NCI-H526 treated with DMSO at 0.1 percent for 48 hours (cell line): ENCODE data around the gene THUMPD3.

Experiments
- DNase-seq: peaks from one replicate; lab custom pipeline; 2025; lab: John Stamatoyannopoulos, UW

THUMPD3 gene, protein sequence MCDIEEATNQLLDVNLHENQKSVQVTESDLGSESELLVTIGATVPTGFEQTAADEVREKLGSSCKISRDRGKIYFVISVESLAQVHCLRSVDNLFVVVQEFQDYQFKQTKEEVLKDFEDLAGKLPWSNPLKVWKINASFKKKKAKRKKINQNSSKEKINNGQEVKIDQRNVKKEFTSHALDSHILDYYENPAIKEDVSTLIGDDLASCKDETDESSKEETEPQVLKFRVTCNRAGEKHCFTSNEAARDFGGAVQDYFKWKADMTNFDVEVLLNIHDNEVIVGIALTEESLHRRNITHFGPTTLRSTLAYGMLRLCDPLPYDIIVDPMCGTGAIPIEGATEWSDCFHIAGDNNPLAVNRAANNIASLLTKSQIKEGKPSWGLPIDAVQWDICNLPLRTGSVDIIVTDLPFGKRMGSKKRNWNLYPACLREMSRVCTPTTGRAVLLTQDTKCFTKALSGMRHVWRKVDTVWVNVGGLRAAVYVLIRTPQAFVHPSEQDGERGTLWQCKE

DNA sequence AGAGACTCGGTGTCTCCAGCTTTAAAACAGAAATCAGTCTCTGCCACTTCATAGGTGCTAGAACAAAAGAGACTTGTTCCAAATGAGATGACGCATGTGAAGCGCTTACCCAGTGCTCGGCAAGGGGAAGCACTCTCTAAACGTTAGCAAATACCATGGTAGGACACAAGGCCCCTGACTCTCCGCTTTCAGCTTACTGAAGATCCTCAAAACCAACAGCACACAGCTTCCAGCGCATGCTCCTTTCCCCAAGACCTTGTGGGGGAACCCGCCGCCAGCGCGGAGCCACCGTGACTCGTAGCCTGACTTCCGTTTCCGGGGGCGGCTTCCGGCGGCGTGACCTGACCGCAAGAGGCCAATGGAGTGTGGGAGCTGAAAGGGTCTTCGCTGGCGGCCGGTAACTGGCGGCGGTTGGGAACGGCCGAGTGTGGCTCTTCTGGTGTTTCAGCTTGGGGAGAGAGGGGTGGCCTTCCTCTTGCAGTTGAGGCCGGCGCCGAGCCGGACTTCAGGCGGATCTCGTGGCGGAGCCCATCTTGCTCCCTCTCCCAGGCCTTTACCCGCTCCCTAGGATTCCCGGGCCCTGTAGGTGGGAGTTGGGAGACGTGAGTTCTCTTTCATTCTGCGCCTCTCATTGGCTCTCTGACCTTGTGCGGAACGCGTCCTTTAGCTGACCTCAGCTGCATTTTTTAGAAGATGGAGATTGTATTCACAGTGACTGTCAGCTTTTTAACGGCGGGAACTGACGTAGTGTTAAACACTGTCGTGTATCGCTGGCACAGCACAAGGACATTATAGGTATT, at the start of gene THUMPD3:
Gene THUMPD3, plus strand, starts transcription at position 324 of the 800 bp plus-strand sequence. CDS start 2,015 bp downstream, outside the sequence.
- peak; percentile 74 for DNase-seq

GRCh38 chr3:9314796-9315195, 48.1 kb upstream of the THUMPD3 start:
- DNase-seq: no peak

DNA sequence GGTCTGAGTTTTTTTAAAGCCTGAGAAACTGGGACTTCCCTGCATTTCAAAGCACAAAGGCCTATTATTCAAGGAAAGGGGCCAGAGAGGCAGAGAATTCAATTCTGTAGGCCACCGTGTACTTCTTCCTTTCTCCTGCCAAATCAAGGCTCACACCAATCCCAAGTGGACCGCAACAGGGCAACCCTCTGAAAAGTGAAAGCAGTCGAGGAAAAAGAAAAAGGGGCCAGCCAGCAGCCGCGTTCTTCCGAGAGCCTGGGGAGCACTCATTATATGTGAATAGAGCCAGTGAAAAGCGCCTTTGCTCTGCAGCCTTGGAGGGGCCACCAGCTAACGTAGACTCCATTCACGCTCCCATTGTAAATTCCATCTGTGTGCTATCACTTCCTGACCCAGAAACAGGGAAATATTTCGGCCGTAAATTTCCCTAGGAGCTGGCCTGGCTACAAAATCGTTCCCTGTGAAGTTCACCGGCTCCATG, 45.9 kb upstream of the THUMPD3 start:
- no peak for DNase-seq

GRCh38 chr3:9322780-9323179, 40.1 kb upstream of the THUMPD3 start:
- no peak for DNase-seq

DNA sequence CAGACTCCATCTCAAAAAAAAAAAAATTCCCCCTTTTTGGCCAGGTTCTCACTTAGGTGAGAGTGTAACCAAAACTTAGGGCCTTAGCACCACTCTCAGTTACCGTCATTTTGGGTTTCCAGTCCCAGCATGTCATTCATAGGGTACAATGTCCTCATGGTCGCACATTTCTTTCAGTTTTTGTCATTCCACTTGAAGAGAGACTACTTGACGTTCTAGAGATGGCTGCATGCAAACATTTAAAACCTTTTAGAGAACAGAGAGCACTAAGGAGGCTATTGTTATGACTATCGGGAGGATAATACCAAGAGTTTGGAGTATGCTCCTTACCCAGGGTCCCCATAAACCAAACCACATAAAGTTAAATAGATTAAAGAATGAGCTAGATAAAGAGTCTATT, 37.9 kb upstream of the THUMPD3 start:
- no peak for DNase-seq

DNA sequence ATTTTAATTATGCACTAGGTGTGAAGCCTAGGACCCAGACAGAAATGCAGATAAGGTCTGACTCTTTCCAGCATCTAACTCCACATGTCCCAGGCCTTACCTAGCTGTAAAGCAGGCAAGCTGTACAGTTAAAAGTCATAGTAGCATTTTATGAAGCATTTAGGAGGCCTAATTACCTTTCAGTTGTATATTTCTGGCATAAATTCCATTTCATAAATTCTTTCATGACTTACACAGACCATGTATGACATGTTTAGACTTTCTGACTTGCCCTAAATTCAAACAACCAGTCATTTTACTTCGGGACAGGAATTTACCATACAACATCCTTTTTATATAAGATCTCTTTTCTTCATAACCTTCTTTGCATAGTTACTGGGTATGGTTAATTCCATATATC, 35.3 kb upstream of the THUMPD3 start:
- DNase-seq: no peak

DNA sequence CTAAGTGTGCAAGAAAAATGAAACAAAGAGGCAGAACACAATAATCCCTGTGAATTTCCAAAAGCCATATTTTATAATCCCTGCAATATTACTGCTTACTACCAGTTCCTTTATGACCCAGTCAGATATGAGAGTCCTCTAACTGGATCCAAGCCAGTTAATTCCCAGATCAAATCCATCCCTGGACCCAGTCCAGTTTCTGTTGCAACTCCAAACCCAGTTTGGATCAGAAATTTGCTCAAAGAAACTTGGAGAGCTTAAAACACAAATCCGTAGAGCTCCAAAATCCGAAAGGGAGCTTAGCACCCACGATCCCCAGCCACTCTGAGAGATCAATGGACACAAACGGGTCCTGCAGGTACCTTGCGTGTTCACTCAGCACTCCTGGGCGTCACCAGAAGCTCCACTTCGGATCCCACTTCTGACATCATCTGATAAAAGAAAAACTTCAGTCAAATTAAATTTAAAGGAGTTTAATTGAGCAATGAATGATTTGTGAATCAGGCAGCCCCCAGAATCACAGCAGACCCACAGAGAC, 32.6 kb upstream of the THUMPD3 start:
- no peak for DNase-seq

GRCh38 chr3:9331171-9331570, 31.7 kb upstream of the THUMPD3 start:
- DNase-seq: no peak

DNA sequence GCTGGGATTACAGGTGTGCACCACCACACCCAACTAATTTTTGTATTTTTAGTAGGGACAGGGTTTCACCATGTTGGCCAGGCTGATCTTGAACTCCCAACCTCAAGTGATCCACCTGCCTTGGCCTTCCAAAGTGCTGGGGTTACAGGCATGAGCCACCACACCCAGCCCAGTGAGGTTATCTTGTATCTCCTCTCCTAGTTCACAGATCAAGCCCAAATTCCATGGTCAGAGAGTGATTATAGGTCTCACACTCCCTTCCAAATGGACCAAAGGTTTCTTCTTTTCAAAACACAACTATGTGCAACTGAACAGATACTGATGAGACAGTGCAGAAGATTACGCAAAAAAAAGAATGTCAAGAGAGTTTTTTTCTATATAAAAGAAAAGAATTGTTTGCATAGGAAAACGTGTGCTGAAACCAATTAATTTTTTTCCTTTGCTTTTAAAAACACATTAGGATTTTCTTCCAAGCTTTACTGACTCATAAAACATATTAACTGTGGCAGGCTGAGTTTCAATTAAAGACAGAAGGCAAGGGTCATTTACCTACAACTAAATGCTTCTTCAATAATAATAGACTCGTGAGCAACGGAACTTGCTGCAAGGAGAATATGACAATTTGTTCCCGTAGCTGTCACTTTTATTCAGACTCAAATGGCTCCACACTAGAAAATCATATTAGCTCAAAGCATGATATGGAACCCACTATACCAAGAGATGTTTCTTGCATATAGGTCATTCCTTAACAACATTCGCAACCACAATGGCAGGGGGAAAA, 30.4 kb upstream of the THUMPD3 start:
- no peak for DNase-seq

DNA sequence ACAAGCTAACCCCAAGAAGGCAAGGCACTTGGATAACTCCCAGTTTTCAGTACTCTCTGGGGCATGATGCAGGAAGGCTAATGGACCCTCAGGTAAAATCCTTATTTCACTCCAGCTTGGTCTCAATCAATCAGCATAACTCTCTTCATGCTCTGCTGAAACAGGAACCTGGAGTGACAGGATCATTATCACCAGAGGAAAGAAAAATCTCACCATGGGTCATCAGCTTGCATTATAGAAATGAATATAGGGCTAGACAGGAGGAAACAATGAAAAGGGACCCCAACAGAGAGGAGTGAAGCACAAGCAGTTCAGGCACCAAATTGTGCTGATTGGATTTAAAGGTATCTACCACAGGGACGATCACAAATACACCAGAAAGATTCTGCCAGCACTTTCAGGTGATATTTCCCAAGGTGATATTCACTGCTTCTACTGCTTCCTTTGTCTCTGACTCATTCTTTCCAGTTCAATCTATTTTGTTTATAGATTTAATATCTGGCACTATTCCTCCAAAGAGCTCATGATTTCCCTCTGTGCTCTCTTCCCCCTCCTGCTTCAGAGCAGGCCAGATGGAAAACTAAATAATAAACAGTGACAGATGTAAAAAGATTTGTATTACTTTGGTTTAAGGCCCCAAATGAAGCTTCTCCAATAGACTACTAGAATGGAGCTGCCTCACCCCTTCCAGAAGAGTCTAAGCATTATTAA, 22.9 kb upstream of the THUMPD3 start:
- no peak for DNase-seq

DNA sequence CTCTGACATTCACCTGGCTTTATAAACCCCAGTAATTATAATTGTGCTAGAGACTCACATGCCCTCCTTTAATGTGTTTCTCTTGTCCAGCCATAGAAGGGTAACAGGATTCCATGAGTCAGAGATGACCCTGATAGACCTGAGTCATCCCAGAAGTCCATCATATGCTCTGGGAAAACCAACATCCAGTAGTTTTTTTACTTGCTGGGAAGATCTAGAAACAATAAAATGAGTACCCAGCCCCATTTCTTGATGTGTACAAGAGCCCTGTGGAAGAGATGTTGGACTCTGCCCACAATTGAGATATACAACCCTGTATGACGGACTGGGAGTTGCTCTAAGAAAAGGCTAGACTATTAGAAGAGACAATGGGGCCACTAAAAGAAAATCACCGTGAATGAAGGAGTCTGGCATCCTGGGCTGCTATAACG, 22.4 kb upstream of the THUMPD3 start:
- no peak for DNase-seq

DNA sequence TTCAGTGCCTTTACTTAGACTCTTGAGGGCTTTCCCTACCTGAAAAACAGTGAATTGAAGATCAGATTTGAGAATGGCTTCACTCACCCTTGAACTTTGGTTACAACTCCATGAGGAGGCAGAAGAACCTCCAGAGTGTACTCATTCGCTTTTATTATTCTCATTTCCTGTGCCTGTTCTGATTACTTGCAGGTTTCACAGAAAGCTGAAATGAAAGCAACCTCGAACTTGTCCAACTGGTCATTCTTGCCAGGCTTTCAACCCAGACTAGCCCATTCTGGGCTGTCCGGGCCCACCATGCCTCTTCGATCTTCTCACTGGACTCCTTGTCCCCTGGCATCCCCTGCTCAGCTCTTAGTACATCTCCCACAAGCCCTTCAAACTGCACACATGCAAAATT, 20.2 kb upstream of the THUMPD3 start:
- DNase-seq: no peak

- DNase-seq: no peak
Observed at GRCh38 chr3:9343115-9343514, 19.7 kb upstream of the THUMPD3 start.

DNA sequence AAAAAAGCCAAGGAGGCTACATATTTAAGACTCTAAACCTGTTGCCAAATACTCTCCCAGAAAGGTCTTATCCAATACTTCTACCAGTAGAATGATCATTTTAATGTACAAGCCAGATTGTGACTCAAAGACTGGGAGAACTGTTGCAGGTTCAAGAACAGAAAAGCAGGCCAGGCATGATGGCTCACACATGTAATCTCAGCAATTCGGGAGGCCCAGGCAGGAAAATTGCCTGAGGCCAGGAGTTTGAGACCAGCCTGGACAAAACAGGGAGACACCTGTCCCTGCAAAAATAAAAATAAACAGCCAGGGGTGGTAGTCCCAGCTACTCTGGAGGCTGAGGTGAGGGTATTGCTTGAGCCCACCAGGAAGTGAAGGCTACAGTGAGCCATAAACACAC, 17.8 kb upstream of the THUMPD3 start:
- DNase-seq: no peak

DNA sequence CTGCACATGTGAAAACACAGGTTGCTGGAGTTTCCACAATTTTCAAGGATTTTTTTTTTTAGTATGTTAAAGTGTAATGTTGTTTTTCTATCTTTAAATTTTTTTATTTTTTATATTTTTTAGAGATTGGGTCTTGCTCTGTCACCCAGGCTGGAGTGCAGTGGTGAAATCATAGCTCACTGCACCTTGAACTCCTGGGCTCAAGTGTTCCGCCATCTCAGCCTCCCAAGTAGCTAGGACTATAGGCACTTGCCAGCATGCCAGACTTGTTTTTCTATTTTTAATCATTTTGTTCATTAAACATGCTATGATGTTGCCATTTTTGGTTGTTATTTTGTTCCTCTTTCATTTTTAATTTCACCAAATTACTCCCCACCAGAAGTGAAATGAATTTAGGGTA, 16.7 kb upstream of the THUMPD3 start:
- no peak for DNase-seq

DNA sequence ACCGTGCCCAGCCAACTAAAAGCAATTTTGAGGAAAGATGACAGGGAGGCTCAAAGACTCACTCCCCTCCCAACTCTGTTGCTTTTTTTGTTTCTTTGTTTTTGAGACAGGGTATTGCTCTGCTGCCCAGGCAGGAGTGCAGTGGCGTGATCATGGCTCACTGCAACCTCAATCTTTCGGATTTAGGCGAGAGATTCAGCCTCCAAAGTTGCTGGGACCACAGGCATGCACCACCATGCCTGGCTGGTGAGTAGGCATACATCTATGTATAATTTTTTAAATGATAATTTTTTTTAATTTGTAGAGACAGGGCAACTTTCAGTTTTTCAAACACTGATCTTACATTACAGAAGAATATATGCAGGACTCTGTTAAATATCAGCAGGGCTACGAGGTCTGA, 15.8 kb upstream of the THUMPD3 start:
- DNase-seq: no peak

DNA sequence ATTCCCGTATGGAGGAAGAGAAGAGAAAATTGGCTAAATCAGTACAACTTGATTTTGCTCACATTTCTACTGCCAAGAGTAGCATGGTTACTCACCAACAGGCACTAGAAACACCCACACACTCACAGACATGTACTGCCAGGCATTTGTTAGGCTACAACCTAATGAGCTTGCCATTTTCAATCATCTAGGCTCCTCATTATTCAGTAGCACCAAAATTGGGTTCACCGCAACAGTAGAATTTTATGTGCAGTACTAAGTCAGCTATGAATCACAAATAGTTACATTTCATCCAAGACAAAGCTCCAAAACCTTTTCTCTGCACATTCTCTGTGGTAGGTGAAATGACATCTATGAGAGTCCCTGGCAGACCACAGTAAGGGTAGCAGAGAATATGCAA, 15.0 kb upstream of the THUMPD3 start:
- no peak for DNase-seq

DNA sequence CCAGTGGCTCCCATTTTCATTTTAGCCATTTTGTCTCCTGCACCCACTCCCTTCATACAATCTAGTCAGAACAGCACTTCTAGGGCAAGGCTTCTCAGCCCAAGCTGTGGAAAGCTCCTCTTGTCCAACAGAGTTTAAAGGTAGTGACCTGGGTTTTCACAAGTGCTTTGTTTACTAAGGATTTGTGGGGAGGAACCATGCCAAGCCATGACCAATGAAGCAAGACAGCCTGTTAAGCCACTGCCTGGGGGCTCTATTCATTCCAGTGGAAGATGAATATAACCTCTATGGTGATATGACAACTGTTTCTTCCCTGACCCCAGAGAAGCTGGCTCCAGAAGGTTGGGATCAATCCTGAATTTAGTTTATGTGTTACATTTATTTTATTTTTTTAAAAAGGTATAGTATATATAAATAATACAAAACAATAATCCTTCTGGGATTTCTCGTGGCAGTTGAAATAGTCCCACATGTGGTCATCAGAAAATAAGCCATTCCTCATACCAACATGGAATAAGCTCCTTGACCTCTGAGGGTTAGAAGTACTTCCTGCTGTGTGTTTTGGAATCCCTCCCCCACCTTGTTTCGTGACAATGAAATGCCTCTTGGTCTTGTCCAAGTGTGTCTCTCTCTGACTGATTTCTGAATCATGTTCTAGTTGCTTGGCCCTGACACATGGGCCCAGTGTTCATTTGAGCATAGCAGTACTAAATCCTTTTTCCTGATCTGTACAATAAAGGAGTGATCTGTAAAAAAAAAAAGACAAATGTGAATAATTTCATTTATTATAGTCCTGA, 13.3 kb upstream of the THUMPD3 start:
- DNase-seq: no peak

GRCh38 chr3:9351709-9352126, 11.1 kb upstream of the THUMPD3 start:
- DNase-seq: no peak
